ENCODE data around the gene BRCA1.

The BRCA1 gene

DNA sequence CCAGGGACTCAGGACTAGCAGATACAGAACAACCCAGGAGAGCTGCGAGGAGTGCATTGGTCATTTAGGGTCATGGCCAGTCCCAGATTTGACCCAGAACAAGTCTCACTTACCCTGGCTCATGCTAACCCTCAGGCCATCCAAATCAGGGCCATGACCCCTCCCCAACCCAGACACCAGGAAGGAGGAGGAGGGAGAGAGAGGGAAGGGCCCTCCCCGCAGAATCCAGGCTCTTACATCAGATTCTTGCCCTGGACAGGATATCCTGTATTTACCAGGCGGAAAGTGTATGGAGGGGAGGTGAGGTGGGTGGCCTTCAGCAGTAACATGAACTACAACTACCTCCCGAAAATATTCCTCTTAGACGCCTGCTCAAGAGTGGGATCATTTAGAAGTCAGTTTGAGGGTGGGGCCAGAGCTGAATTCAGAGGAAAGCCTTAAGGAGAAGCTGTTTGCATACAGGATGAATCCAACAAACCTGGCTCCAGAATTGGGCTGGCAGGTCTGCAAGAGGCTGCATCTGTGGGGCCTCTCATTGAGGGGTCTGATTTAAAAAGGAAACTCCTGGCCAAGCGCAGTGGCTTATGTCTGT lies 105.0 kb downstream of the BRCA1 start:
- TF ChIP-seq, protein P1, sequence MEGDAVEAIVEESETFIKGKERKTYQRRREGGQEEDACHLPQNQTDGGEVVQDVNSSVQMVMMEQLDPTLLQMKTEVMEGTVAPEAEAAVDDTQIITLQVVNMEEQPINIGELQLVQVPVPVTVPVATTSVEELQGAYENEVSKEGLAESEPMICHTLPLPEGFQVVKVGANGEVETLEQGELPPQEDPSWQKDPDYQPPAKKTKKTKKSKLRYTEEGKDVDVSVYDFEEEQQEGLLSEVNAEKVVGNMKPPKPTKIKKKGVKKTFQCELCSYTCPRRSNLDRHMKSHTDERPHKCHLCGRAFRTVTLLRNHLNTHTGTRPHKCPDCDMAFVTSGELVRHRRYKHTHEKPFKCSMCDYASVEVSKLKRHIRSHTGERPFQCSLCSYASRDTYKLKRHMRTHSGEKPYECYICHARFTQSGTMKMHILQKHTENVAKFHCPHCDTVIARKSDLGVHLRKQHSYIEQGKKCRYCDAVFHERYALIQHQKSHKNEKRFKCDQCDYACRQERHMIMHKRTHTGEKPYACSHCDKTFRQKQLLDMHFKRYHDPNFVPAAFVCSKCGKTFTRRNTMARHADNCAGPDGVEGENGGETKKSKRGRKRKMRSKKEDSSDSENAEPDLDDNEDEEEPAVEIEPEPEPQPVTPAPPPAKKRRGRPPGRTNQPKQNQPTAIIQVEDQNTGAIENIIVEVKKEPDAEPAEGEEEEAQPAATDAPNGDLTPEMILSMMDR (IDR thresholded peaks at IDR 0.05; ENCODE audit: low read depth, low read length, missing control alignments), result no peak
- H3K4me3 ChIP-seq (ENCODE audit: low read depth, low read length), result no peak overlapping the region
- no peak for DNase-seq (ENCODE audit: low read depth)

DNA sequence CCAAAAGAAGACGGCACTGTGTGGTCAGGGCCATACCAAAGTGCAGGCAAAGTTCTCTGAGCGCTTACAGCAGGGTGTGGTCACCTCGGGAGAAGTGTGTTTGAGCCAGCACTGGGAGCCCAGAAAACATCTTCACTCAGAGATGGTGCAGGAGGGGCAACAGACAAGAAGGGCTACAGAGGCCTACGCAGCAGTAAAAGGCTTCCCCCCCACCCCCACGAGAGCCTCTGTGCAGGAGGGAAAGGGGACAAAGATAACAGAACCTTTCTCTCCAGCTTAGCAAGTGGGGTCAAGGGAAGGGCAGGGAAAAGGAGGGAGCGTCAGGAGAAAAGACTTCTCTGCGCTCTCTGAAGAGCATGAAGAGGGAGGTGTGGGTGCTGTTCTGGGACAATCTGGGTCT lies 105.7 kb downstream of the BRCA1 start:
- DNase-seq (ENCODE audit: low read depth), result no peak
- TF ChIP-seq, protein P1 (IDR thresholded peaks at IDR 0.05; ENCODE audit: low read depth, low read length, missing control alignments), result no peak
- H3K4me3 ChIP-seq (ENCODE audit: low read depth, low read length), result no peak overlapping the region

DNA sequence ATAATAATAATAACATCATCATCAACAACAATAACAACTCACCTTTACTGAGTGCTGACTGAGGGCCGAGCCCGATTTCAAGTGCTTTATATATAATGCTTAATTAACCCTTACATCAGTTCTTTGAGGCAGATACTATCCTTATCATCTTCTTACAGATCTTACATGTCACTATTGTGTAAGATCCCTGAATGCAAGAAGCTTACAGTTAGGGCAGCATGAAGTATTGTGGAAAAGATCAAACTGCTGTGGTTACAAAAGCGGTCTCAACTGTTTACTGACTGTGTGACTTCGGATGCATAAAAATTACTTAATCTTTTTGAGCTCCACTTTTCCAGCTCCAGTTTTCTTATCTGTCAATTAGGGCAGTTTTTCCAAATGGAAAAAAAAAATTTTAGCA lies 106.2 kb downstream of the BRCA1 start:
- H3K4me3 ChIP-seq (ENCODE audit: low read depth, low read length), result no peak overlapping the region
- no peak for DNase-seq (ENCODE audit: low read depth)
- TF ChIP-seq, protein P1 (IDR thresholded peaks at IDR 0.05; ENCODE audit: low read depth, low read length, missing control alignments), result no peak

DNA sequence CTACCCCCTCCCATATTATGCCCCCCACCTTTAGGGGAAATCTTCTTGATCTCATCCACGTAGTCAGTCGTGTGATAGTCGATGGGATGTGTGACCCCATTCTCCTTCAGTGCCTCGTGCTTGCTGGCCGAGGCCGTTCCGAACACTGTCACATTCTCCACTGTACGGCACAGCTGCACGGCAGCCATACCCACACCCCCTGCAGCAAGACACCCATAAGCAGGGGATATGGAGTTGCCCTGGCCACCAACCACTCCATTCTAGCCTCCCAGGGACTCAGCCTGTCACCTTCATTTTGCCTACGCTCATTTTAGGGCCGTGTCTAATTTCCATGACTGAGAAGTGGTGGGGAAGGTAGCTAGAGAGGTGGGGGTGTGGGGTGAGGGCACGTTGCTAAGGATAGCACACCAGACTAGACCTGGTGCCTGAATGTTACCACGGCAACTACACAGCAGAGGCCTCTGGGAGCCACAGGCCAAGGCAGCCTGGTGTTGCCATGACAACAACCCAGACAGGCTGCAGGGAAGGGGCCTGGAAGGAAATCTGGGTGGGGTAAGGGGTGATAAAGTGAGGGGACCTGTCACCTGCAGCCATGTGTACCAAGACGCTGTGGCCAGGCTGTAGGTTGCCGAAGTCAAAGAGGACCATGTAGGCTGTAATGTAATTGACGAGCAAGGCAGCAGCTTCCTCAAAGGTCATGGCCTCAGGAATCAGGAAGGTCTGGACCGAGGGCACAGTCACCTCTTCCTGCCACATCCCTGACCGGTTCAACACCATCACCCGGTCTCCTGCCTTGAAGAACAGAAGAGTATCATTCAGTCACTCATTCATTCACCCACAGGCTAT lies 106.9 kb downstream of the BRCA1 start:
- DNase-seq (ENCODE audit: low read depth), result no peak
- H3K4me3 ChIP-seq (ENCODE audit: low read depth, low read length), result no peak overlapping the region
- TF ChIP-seq, protein P1 (IDR thresholded peaks at IDR 0.05; ENCODE audit: low read depth, low read length, missing control alignments), result no peak

DNA sequence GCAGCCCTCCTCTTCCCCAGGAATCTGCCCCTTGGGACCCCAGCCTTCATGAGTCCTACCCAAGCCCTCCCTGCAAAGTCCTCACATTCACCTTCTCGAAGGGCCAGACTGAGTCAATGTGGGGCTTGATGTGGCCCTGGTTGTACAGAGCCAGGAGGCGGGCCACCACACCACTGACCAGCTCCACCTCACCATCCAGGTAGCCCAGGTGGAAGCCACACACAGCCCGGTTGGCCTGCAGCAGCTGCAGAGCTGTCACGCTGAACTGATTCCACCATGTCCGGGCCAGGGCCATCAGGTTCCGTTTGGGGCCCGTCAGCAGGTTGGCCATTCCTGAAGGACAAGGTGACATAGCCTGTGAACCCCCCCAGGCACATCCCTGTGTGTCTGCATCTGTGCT lies 108.9 kb downstream of the BRCA1 start:
- no peak overlapping the region for H3K4me3 ChIP-seq (ENCODE audit: low read depth, low read length)
- TF ChIP-seq, protein P1 (IDR thresholded peaks at IDR 0.05; ENCODE audit: low read depth, low read length, missing control alignments), result no peak
- no peak for DNase-seq (ENCODE audit: low read depth)

DNA sequence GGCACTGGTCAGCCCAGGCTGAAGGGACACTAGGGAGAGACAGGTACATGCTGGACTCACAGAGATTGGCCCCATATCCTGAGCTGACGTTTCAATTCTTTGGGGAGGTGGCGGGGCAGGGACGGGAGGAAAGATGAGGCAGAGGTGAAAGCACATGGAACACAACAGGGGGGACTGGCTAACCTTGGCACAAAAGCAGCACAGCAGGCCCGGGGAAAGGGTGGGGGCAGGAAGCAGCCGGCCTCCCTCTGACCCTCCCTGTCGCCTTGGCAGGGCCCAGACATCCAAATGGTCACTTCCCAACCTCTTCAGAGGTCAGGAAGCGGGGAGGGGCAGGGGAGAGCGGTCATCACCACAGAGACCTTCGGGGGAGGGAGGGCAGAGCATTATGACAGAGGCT lies 109.6 kb downstream of the BRCA1 start:
- no peak overlapping the region for H3K4me3 ChIP-seq (ENCODE audit: low read depth, low read length)
- TF ChIP-seq, protein P1 (IDR thresholded peaks at IDR 0.05; ENCODE audit: low read depth, low read length, missing control alignments), result no peak
- DNase-seq (ENCODE audit: low read depth), result no peak

All from GM12864 (cell line).